ENCODE measurements around the gene ACP5.

Gene ACP5

GRCh38 chr19:11540645-11541044 is 36.8 kb downstream of the ACP5 start:
- TF ChIP-seq POLR2A (IDR thresholded peaks at IDR 0.05; ENCODE audit: low read depth, low read length): no peak
- peak; percentile 64 for DNase-seq (ENCODE audit: insufficient read length, low spot score)
- no peak for FAIRE-seq

DNA sequence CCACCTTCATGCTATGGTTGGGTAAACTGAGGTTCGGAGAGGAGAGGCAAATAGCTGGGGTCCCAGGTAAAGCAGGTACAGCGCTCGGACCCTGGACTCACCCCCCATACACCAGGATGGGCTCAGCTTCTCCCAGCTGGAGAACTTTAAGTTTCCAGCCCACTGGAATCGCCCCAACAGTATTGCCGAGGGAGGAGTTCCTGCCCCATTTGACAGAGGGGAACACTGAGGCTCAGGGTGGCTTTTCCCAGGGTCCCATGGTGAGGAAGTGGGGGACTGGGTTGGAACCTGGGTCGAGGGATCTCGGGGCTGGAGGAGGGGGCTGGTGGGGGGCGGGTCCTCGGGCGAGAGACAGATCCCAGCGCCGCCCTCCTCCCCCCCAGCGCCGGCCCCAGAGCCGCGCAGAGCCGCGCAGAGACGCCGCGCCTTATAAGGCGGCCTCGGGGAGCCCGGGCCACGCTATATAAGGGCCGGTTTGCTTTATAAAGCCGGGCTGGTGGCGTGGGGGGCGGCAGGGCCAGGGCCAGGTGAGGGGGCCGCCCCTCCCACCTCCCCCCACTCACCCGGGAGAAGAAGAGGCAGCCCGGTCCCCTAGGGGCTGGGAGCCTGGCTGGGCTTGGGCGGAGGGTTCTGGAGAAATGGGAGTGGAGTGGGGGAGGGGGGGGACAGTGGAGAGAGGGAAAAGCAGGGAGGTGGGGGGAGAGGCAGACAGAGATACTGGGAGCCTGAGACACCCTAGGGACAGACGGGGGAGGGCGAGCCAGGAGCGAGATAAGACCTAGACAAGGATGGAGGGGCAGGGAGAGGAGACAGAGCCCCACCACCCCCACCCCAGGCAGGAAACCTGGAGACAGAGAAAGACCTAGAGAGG is 37.7 kb downstream of the ACP5 start:
- no peak for TF ChIP-seq POLR2A (IDR thresholded peaks at IDR 0.05; ENCODE audit: low read depth, low read length)
- no peak for FAIRE-seq
- no peak for DNase-seq (ENCODE audit: insufficient read length, low spot score)

- DNase-seq (ENCODE audit: insufficient read length, low spot score) (no peak), FAIRE-seq (no peak)
- TF ChIP-seq POLR2A (IDR thresholded peaks at IDR 0.05; ENCODE audit: low read depth, low read length): no peak
These were observed 39.0 kb downstream of the ACP5 start, which contains the start of gene CNN1 for GRCh38 chr19:11538232-11539036. Gene CNN1 (plus strand): TSS chr19:11538851. CDS start chr19:11538928, 77 bp downstream.

DNA sequence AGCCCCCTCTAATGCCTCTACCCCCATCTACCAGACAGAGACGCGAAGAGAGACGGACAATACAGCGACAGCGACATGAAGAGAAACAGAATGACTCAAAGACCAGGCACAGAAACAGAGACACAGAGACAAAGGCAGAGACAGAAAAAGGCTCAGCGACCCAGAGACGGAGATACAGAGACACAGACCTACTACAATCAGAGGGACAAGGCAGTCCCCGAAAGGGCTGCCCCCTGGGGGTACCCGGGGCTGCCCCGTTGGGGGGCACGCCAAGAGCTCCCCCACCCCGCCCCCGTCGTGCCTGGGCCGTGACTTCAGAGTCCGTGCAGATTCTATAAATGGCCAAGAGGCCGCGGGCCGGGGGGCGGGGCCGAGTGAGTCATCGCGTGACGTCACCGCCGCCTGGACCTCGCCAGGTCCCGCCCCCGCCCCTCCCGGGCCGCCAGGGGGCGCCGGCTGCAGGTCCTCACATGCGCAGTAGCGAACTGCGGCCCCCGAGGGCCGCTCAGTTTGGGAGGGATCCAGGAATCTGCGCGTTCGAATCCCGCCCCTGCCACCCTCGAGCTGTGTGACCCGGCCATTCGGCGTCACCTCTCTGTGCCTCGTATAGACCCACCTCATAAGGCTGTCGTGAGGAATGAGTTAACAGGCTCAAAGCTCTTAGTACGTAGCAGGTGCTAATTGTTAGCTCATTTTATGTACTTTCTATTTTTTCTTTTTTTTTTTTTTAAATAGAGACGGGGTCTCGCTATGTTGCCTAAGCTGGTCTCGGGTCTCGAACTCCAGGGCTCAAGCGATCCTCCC is 41.5 kb downstream of the ACP5 start:
- no peak for TF ChIP-seq POLR2A (IDR thresholded peaks at IDR 0.05; ENCODE audit: low read depth, low read length)
- DNase-seq (ENCODE audit: insufficient read length, low spot score) (peak; percentile 84), FAIRE-seq (no peak)

GRCh38 chr19:11534948-11535347 is 42.5 kb downstream of the ACP5 start:
- DNase-seq (ENCODE audit: insufficient read length, low spot score) (no peak), FAIRE-seq (no peak)
- TF ChIP-seq POLR2A (IDR thresholded peaks at IDR 0.05; ENCODE audit: low read depth, low read length): no peak

DNA sequence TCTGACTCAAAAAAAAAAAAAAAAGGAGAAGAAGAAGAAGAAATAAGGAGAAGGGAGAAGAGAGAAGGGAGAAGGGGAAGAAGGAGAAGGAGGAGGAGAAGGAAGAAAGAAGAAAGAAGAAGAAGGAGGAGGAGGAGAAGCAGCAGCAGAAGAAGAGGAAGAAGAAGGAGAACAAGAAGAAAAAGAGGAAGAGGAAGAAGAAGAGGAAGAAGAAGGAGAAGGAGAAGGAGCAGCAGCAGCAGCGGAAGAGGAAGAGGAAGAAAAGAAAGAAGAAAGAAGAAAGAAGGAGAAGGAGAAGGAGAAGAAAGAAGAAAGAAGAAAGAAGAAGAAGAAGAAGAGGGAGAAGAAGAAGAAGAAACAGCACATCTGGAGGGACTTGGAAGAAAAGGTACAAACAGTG is 42.9 kb downstream of the ACP5 start:
- FAIRE-seq (no peak), DNase-seq (ENCODE audit: insufficient read length, low spot score) (no peak)
- no peak for TF ChIP-seq POLR2A (IDR thresholded peaks at IDR 0.05; ENCODE audit: low read depth, low read length)

DNA sequence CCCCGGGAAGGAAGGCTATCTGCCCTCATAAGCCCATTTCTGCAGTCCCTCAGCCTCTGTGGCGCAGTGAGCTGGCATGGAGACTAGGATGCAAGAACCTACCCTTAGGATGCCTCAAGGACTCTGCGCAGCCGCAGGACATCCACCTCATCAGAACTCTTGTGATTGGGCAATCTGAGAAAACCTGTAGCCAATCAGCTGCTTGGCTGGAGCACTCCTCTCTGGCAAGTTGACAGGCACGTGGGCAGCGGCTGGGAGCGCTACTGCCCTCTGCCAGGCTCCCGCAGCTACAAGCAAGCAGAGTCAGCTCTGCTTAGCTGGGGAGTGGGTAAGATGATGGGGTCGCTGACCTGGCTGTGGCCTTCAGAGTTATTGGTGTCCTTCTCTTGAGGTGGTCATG is 47.0 kb downstream of the ACP5 start:
- no peak for TF ChIP-seq POLR2A (IDR thresholded peaks at IDR 0.05; ENCODE audit: low read depth, low read length)
- DNase-seq (ENCODE audit: insufficient read length, low spot score): peak; percentile 71
- peak; percentile 52 for FAIRE-seq

GRCh38 chr19:11528551-11529341 is 48.7 kb downstream of the ACP5 start, which contains the start of gene ECSIT:
Gene ECSIT (minus strand): TSS chr19:11529134. CDS start chr19:11519170, 9,964 bp downstream.
- FAIRE-seq (peak; percentile 80), DNase-seq (ENCODE audit: insufficient read length, low spot score) (peak; percentile 85)
- TF ChIP-seq POLR2A (IDR thresholded peaks at IDR 0.05; ENCODE audit: low read depth, low read length): no peak; the same call in 1 of the 2 replicates
